Measurements from ENCODE around the gene CCL23.
"Not testable (repeated sequence)": the region's sequence is repeated elsewhere in the genome, so short reads cannot be mapped to it uniquely, and the experiment has no call there.

Gene CCL23

DNA sequence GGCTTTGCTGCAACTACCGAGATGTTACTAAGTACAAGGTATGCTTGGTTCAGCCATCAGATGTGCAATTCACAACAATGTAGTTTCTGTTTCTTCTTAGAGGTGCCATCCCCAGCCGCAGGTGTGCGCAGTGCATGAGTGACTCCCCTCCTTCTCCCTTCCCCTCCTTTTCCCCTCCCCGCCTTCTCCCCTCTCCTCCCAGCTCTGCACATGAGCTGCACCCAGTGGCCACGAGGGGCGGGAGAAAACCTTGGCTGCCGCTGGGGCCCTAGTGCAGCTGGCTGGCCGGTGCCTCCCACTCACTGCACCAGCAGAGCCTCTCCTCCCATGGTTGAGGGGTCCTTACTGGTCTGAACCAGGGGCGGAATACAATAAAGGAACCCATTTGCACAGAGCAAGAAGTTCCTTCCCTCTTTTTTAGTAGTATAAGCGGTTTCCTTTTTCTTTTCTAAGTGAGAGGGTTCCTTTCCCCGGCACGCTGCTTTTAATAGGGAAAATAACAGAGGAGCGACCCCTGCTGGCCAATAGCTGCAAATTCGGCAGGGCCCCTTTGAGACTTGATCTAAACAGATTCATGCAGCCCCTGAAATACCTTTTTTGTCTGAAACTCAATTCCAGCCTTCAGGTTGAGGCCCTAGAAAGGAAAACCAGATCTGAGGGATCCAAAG lies 8.6 kb downstream of the CCL23 start:
- peak; percentile 56 for DNase-seq
- in situ Hi-C loops (cut with MboI; ENCODE audit: low pct_unique_long_range_greater_than_20kb, low sequenced_read_pairs): no loop called here

GRCh38 chr17:36004594-36005108 lies 13.1 kb downstream of the CCL23 start:
- in situ Hi-C loops (cut with MboI; ENCODE audit: low pct_unique_long_range_greater_than_20kb, low sequenced_read_pairs): no loop called here
- no peak for DNase-seq

DNA sequence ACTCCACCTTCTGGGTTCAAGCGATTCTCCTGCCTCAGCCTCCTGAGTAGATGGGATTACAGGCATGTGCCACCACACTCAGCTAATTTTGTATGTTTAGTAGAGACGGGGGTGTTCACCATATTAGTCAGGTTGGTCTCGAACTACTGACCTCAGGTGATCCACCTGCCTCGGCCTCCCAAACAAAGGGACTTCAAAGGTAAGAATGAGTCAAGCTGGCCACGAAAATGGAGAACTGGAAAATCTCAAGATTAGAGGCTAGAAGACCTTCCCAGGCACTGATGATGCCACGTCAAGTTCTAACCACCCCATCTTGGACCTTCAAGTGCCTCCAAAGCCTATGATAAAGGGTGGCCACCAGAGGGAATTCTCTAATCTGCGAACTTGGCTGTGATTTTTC lies 15.1 kb downstream of the CCL23 start:
- DNase-seq: no peak
- in situ Hi-C loops (cut with MboI; ENCODE audit: low pct_unique_long_range_greater_than_20kb, low sequenced_read_pairs): no loop called here

DNA sequence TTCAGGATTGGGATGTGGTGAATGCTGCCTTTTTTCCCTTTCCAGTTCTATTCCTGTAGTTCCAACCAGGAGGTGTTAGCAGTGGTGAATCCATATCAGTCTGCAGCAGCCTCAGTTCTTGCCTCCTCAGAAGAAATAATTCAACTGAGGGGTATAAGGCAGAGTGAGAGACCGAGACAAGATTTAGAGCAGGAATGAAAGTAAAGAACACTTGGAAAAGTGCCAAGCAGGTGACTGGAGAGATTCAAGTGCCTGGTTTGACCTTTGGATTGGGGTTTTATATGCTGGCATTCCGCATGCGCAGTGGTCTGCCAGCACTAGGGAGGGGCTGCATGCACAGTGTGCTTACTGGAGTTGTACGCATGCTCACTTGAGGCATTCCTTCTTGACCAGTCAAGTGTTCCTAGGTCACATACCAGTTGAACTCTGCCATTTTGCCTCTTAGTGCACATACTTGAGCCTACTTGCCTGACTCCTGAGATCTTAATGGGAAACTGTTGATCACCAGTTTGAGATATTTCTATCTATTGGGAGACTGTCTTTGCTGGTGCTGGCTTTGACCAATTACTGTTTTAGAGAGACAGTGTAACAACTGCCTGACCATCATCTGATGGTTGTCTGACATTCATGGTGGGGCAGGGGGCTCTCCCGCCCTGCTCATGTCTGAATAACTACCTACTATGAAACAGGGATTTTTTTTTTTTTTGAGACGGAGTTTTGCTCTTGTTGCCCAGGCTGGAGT lies 15.7 kb downstream of the CCL23 start:
- in situ Hi-C loops (cut with MboI; ENCODE audit: low pct_unique_long_range_greater_than_20kb, low sequenced_read_pairs): no loop called here
- no peak for DNase-seq

DNA sequence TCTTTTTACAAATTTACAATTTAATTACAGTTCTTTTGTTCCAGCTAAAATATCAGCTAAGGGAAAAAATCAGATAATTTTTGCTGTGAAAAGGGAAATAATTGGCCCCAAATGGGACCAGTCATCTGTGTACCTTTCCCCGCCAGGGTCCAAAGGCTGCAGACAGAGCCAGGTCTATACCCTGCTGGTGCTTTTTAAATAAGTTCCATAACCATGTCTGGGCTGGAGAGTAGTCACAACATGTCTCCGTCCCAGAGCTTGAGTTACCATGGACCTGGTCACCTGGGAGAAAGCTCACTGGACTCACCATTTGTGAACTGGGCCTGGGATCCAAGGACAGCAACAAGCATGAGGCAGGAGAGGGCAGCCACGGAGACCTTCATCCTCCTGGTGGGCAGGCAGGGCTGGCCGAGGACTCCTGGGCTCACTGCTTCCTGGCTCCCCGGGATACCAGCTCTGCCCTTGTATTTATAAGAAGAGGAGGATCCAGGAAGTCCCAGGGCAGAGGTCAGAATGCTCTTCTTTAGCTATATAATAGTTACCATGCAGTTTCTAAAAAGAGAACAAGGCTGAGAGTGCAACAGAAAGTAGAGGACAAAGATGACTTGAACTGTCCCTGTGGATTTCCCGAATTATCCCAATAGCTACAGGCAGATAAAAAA lies 16.5 kb downstream of the CCL23 start, which contains the start of gene CCL15:
Gene CCL15 (minus strand): TSS at position 444 of the 662 bp plus-strand sequence. CDS start 61 bp downstream, at position 383.
- in situ Hi-C loops (cut with MboI; ENCODE audit: low pct_unique_long_range_greater_than_20kb, low sequenced_read_pairs): no loop called here

GRCh38 chr17:36000732-36001109 lies 17.1 kb downstream of the CCL23 start:
- in situ Hi-C loops (cut with MboI; ENCODE audit: low pct_unique_long_range_greater_than_20kb, low sequenced_read_pairs): no loop called here
- DNase-seq: no peak

More for the DNA sequence above, 16.5 kb downstream of the CCL23 start, which contains the start of gene CCL15:
- DNase-seq: no peak

DNA sequence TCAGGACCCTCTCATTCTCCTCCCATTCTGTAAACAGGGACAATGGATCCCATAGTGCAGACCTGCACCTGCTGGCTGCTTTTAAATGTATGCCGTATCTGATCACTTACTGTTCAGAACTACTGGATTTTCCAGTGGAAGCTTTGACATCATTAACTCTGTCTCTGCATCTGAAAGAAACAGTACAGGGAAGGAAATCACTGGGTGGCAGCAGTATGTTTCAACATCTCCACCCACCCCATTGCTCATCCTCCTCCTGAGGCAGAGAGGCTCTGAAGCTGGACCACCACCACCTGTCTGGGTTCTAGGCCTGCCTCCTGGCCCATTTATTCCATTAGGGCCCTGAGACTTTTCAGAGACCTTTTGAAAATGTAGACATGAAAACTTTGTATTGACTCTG lies 19.0 kb downstream of the CCL23 start:
- DNase-seq: no peak
- in situ Hi-C loops (cut with MboI; ENCODE audit: low pct_unique_long_range_greater_than_20kb, low sequenced_read_pairs): no loop called here

DNA sequence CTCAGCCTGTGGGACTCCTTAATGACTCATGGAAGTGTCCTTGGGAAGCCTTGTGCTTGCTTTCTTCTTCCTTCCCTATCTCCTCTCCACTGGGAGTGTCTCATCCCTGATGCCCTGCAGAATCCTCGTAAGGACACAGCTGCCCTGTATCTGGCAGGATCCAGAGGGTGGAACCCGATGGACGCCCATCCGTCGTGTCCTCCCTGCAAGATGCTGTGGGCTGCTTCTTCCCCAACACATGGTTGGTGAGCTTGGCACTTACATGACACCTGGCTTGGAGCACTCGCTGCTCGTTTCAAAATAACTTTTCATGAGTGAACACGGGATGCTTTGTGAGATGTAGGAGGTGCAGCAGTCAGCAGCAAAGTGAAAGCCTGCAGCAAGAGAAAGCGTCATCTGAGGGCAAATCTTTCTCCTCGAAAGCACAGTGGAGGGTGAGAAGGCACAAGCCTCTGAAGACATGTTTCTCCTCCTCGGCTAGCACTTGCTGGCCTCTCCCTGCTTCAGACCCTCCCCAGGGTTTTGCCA lies 19.7 kb downstream of the CCL23 start:
- in situ Hi-C loops (cut with MboI; ENCODE audit: low pct_unique_long_range_greater_than_20kb, low sequenced_read_pairs): no loop called here
- no peak for DNase-seq

GRCh38 chr17:35995346-35995745 lies 22.4 kb downstream of the CCL23 start:
- DNase-seq; in situ Hi-C loops (cut with MboI; ENCODE audit: low pct_unique_long_range_greater_than_20kb, low sequenced_read_pairs): not testable (repeated sequence)

DNA sequence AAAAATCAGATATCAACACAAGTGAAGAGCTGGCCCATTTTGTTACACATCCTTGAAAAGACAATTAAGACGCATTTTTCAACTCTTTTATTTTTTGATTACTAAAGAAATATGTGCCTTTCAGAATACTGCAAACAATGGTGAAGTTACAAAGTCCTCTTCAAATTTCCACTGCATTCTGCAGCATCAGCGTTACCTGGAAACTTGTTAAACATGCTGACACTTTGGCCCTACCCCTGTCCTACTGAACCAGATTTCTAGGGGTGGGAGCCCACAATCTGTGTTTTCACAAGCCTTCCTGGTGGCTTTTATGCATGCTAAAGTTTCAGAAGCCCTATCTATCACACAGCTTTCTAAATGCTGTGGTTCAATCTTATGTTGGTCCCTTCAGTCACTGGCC lies 26.7 kb downstream of the CCL23 start:
- in situ Hi-C loops (cut with MboI; ENCODE audit: low pct_unique_long_range_greater_than_20kb, low sequenced_read_pairs): no loop called here
- no peak for DNase-seq

DNA sequence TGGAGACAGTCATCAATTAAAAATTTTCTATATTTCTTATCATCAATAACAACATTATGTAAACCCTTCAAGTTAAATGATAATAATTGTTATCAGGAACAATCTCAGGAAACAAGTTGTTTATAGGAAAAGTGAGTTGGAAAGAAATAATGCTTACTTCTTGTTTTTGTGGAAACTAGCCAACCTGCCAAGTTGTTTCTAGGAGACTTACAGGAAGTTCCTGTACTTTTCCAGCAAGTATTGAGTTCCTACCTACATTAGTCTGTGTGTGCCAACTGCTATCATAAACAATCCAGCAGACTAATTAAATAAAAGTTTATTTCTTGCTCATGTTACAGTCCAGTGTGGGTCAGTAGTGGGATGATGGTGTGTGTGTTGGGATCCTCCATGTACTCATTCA lies 29.6 kb downstream of the CCL23 start:
- no peak for DNase-seq
- in situ Hi-C loops (cut with MboI; ENCODE audit: low pct_unique_long_range_greater_than_20kb, low sequenced_read_pairs): no loop called here

- in situ Hi-C loops (cut with MboI; ENCODE audit: low pct_unique_long_range_greater_than_20kb, low sequenced_read_pairs): no loop called here
Observed at GRCh38 chr17:35986643-35987042, 31.1 kb downstream of the CCL23 start, which contains the start of gene CCL14. Gene CCL14, minus strand, starts transcription at chr17:35986729. Its CDS starts 80 bp downstream, at chr17:35986649.

DNA sequence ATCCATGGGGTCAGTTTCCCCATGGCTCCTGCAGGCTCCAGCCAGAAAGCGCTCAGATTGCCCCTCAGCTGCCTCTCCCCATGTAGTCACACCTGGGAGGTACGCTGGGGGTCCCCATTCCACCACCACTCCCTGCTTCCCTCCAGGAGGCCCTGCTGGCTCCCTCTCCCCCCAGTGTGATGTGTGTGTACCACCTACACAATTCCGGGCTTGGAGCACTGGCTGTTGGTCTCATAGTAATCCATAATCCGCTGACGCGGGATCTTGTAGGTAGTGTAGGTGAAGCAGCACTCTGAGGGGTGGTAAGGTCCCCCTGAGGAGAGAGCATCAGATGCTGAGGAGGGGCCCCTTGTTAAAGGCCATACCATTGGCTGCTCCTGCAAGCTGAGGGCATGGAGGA lies 33.6 kb downstream of the CCL23 start:
- no peak for DNase-seq
- in situ Hi-C loops (cut with MboI; ENCODE audit: low pct_unique_long_range_greater_than_20kb, low sequenced_read_pairs): no loop called here

More at GRCh38 chr17:35986643-35987042, 31.1 kb downstream of the CCL23 start, which contains the start of gene CCL14:
- DNase-seq: no peak

GRCh38 chr17:35982409-35983191 lies 35.2 kb downstream of the CCL23 start:
- no peak for DNase-seq
- in situ Hi-C loops (cut with MboI; ENCODE audit: low pct_unique_long_range_greater_than_20kb, low sequenced_read_pairs): no loop called here

GRCh38 chr17:35981908-35982330 lies 35.9 kb downstream of the CCL23 start:
- peak; percentile 11 for DNase-seq
- in situ Hi-C loops (cut with MboI; ENCODE audit: low pct_unique_long_range_greater_than_20kb, low sequenced_read_pairs): no loop called here

- DNase-seq: no peak
- in situ Hi-C loops (cut with MboI; ENCODE audit: low pct_unique_long_range_greater_than_20kb, low sequenced_read_pairs): no loop called here
Observed at GRCh38 chr17:35981246-35981645, 36.5 kb downstream of the CCL23 start, which contains the start of gene CCL16. Gene CCL16, minus strand, starts transcription at chr17:35981497. Its CDS starts 77 bp downstream, at chr17:35981420.

- in situ Hi-C loops (cut with MboI; ENCODE audit: low pct_unique_long_range_greater_than_20kb, low sequenced_read_pairs): no loop called here
- DNase-seq: no peak
Observed at GRCh38 chr17:35978346-35978745, 39.4 kb downstream of the CCL23 start.

GRCh38 chr17:35977509-35977908 lies 40.3 kb downstream of the CCL23 start:
- no peak for DNase-seq
- in situ Hi-C loops (cut with MboI; ENCODE audit: low pct_unique_long_range_greater_than_20kb, low sequenced_read_pairs): no loop called here

All from KBM-7 (cell line).